ENCODE measurements around the gene EXD3. TPM values are rescaled to one million over a fixed set of nuclear protein-coding genes. Genes with fewer than 3 reads are reported as not detected.

The EXD3 gene
- total and polyA plus RNA-seq, 9 of the 15 experiments (the other 6 are each of a cell fraction or from before 2014, with no cell fraction given), result 0.29 to 12.5 (median 3.9) TPM

DNA sequence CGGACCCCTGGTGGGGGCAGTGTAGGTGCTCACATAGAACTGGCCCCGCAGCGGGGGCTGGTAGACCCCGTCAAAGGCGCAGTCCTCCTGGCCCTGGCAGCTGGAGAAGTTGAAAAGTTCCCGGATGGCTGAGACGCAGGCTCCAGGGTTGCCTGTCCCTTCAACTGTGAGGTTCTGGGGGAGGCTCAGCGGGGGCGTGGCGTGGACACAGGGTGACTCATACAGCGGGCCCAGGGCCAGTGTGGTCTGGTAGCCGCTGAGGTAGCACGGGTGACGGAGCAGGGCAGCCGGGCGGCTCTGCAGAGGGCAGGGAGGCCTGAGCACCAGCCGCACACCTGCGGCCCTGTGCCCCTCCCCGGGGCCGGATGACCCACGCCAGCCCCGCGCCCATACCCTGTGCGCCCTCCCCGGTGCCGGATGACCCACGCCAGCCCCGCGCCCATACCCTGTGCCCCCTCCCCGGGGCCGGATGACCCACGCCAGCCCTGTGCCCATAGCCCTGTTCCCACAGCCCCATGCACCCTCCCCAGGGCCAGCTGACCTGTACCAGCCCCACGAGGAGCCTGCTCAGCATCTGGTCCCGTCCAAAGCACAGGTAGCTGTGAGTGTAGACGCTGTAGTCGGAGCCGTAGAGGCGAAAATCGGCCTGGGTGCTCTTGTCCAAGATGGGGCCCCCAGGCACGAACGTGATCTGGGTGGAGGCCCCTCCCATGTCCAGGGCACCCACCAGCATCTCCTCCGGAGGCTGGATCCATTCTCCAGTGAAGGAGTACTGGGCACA is 13.2 kb upstream of the EXD3 start (continued):
- TF ChIP-seq, protein P1, sequence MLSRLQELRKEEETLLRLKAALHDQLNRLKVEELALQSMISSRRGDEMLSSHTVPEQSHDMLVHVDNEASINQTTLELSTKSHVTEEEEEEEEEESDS (CRISPR knock-in tag; IDR thresholded peaks at IDR 0.05), result no peak
- TF ChIP-seq ZC3H11A (IDR thresholded peaks at IDR 0.05; ENCODE audit: low read depth, low read length) (no peak), WHSC1 (IDR thresholded peaks at IDR 0.05; ENCODE audit: low read length) (no peak), ELF2 (CRISPR knock-in tag; IDR thresholded peaks at IDR 0.05) (no peak), RB1 (IDR thresholded peaks at IDR 0.05; ENCODE audit: low read depth) (no peak), ZNF75A (CRISPR knock-in tag; IDR thresholded peaks at IDR 0.05) (no peak), ZNF165 (CRISPR knock-in tag; IDR thresholded peaks at IDR 0.05; ENCODE audit: borderline replicate concordance) (no peak), NCOA6 (IDR thresholded peaks at IDR 0.05) (no peak), SAFB2 (IDR thresholded peaks at IDR 0.05; ENCODE audit: borderline replicate concordance, low read depth, low read length, severe bottlenecking) (no peak), MTF1 (CRISPR knock-in tag; IDR thresholded peaks at IDR 0.05; ENCODE audit: borderline replicate concordance) (no peak), ESRRB (CRISPR knock-in tag; IDR thresholded peaks at IDR 0.05; ENCODE audit: borderline replicate concordance) (no peak)
- TF ChIP-seq, protein P2, sequence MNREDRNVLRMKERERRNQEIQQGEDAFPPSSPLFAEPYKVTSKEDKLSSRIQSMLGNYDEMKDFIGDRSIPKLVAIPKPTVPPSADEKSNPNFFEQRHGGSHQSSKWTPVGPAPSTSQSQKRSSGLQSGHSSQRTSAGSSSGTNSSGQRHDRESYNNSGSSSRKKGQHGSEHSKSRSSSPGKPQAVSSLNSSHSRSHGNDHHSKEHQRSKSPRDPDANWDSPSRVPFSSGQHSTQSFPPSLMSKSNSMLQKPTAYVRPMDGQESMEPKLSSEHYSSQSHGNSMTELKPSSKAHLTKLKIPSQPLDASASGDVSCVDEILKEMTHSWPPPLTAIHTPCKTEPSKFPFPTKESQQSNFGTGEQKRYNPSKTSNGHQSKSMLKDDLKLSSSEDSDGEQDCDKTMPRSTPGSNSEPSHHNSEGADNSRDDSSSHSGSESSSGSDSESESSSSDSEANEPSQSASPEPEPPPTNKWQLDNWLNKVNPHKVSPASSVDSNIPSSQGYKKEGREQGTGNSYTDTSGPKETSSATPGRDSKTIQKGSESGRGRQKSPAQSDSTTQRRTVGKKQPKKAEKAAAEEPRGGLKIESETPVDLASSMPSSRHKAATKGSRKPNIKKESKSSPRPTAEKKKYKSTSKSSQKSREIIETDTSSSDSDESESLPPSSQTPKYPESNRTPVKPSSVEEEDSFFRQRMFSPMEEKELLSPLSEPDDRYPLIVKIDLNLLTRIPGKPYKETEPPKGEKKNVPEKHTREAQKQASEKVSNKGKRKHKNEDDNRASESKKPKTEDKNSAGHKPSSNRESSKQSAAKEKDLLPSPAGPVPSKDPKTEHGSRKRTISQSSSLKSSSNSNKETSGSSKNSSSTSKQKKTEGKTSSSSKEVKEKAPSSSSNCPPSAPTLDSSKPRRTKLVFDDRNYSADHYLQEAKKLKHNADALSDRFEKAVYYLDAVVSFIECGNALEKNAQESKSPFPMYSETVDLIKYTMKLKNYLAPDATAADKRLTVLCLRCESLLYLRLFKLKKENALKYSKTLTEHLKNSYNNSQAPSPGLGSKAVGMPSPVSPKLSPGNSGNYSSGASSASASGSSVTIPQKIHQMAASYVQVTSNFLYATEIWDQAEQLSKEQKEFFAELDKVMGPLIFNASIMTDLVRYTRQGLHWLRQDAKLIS (CRISPR knock-in tag; IDR thresholded peaks at IDR 0.05), result no peak
- TF ChIP-seq, protein P3, sequence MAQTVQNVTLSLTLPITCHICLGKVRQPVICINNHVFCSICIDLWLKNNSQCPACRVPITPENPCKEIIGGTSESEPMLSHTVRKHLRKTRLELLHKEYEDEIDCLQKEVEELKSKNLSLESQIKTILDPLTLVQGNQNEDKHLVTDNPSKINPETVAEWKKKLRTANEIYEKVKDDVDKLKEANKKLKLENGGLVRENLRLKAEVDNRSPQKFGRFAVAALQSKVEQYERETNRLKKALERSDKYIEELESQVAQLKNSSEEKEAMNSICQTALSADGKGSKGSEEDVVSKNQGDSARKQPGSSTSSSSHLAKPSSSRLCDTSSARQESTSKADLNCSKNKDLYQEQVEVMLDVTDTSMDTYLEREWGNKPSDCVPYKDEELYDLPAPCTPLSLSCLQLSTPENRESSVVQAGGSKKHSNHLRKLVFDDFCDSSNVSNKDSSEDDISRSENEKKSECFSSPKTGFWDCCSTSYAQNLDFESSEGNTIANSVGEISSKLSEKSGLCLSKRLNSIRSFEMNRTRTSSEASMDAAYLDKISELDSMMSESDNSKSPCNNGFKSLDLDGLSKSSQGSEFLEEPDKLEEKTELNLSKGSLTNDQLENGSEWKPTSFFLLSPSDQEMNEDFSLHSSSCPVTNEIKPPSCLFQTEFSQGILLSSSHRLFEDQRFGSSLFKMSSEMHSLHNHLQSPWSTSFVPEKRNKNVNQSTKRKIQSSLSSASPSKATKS (CRISPR knock-in tag; IDR thresholded peaks at IDR 0.05), result no peak
- TF ChIP-seq, protein P4, sequence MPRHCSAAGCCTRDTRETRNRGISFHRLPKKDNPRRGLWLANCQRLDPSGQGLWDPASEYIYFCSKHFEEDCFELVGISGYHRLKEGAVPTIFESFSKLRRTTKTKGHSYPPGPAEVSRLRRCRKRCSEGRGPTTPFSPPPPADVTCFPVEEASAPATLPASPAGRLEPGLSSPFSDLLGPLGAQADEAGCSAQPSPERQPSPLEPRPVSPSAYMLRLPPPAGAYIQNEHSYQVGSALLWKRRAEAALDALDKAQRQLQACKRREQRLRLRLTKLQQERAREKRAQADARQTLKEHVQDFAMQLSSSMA (CRISPR knock-in tag; IDR thresholded peaks at IDR 0.05), result no peak
- TF ChIP-seq, protein P5, sequence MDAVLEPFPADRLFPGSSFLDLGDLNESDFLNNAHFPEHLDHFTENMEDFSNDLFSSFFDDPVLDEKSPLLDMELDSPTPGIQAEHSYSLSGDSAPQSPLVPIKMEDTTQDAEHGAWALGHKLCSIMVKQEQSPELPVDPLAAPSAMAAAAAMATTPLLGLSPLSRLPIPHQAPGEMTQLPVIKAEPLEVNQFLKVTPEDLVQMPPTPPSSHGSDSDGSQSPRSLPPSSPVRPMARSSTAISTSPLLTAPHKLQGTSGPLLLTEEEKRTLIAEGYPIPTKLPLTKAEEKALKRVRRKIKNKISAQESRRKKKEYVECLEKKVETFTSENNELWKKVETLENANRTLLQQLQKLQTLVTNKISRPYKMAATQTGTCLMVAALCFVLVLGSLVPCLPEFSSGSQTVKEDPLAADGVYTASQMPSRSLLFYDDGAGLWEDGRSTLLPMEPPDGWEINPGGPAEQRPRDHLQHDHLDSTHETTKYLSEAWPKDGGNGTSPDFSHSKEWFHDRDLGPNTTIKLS (IDR thresholded peaks at IDR 0.05; ENCODE audit: borderline replicate concordance, low read depth), result no peak
- TF ChIP-seq, protein P6, sequence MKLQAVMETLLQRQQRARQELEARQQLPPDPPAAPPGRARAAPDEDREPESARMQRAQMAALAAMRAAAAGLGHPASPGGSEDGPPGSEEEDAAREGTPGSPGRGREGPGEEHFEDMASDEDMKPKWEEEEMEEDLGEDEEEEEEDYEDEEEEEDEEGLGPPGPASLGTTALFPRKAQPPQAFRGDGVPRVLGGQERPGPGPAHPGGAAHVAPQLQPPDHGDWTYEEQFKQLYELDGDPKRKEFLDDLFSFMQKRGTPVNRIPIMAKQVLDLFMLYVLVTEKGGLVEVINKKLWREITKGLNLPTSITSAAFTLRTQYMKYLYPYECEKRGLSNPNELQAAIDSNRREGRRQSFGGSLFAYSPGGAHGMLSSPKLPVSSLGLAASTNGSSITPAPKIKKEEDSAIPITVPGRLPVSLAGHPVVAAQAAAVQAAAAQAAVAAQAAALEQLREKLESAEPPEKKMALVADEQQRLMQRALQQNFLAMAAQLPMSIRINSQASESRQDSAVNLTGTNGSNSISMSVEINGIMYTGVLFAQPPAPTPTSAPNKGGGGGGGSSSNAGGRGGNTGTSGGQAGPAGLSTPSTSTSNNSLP (IDR thresholded peaks at IDR 0.05; ENCODE audit: borderline replicate concordance, low read depth, low read length), result no peak
- TF ChIP-seq, protein P7, sequence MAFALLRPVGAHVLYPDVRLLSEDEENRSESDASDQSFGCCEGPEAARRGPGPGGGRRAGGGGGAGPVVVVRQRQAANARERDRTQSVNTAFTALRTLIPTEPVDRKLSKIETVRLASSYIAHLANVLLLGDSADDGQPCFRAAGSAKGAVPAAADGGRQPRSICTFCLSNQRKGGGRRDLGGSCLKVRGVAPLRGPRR (CRISPR knock-in tag; IDR thresholded peaks at IDR 0.05), result no peak
